GM06990 (cell line): ENCODE data around the gene LZTS2.
A peak's percentile ranks its signal among the peaks of the same experiment; 100 is the strongest.

Experiments
- DNase-seq: peaks from one replicate; pipeline ENCODE4 v3.0.0-alpha.2; 2011; ENCODE audit not compliant: insufficient read length; ENCODE audit errors: extremely low read depth
- H3K27me3 ChIP-seq: replicated peaks from 2 replicates; pipeline ENCODE4 v1.6.0; 2011; ENCODE audit warnings: low read length; ENCODE audit not compliant: control insufficient read depth, insufficient read depth
- H3K36me3 ChIP-seq: 2 replicates; pipeline ENCODE4 v1.5.1; 2011; ENCODE audit warnings: low read length; ENCODE audit not compliant: control insufficient read depth, insufficient read depth
- H3K4me3 ChIP-seq: replicated peaks from 2 replicates; pipeline ENCODE4 v1.5.1; 2011; ENCODE audit warnings: low read depth, mild to moderate bottlenecking, control low read depth, low read length
- TF ChIP-seq, protein P1 (sequence below): IDR thresholded peaks from 2 replicates; pipeline ENCODE4 v1.5.1; 2011; ENCODE audit warnings: low read length, control low read depth, mild to moderate bottlenecking, inconsistent platforms; ENCODE audit not compliant: insufficient read depth, poor library complexity, severe bottlenecking

LZTS2 gene

DNA sequence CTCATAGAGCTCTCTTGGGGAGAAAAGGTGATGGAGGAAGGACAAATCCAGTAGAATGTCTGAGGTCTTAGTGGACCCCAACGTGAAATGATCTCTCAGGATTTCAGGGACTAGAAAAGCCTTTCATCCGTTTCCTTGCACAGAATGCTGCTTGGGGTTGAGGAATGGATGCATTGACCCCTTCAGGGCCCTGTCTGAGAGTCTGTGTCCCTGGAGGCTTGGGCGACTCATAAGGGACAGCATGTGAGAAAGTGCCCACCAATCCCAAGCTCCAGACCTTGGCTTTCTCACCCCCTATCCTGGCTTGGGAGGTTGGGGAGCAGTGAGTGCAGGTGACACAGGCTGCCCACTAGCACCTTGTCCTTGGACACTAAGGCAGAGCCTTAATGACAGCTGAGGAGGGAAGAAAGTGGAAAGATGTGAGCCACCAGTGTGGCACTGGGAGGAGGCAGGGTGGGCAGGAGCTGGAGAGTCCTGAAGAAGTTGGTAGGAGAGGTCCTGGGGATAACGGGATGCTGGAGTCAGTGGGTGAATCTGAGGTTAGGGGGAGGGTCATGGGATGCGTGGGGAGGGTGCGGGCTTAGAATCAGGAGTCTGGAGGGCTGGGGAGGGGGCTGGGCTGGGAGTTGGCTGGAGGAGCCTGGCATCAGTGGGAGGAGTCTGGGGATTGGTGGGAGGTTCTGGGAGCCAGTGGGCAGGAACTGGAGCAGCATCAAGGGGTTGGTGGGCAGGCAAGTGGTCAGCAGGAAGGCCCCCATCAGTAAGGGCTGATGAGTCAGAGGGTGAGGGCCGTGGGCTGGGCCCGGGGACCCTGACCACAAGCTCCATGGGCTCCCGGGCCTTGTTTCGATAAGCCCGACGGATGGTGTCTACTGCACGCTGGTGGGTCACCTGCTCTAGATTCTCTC lies 8.6 kb downstream of the LZTS2 start:
- no peak for DNase-seq
- no peaks in the 10 kb centered on the region for H3K27me3 ChIP-seq
- H3K36me3 ChIP-seq = peaks cover 4% of the 10 kb centered on the region
- H3K4me3 ChIP-seq = no peak overlapping the region
- TF ChIP-seq, protein P1, sequence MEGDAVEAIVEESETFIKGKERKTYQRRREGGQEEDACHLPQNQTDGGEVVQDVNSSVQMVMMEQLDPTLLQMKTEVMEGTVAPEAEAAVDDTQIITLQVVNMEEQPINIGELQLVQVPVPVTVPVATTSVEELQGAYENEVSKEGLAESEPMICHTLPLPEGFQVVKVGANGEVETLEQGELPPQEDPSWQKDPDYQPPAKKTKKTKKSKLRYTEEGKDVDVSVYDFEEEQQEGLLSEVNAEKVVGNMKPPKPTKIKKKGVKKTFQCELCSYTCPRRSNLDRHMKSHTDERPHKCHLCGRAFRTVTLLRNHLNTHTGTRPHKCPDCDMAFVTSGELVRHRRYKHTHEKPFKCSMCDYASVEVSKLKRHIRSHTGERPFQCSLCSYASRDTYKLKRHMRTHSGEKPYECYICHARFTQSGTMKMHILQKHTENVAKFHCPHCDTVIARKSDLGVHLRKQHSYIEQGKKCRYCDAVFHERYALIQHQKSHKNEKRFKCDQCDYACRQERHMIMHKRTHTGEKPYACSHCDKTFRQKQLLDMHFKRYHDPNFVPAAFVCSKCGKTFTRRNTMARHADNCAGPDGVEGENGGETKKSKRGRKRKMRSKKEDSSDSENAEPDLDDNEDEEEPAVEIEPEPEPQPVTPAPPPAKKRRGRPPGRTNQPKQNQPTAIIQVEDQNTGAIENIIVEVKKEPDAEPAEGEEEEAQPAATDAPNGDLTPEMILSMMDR = no peak

DNA sequence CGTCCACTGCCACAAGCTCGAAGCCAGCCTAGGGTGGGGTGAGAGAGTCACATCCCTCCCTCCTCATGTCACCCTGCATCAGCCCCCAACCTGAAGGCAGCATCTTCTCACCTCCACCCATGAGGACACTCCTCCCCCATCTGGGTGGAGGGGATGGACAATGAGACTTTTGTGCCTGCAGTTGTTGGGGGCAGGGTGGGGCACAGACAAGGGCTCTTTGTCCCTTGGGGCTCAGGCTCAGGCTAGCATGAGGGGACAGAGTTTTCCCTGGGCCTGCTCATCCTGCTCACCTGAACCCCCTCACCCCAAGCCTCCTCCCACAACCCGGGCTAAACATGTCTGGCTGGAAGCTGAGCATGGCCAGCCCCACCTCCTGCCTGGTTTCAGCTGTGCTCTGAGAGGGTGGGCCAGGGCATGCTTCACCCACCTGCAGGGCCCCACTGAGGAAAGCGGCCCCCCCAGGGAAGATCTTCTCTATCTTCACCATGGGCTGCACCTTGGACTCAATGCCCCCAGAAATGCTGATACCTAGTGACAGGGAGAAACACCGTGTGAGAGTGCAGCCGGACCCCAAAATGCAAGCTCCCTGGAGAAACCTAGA lies 9.3 kb downstream of the LZTS2 start:
- no peaks in the 10 kb centered on the region; the same call in none of the 2 replicates for H3K36me3 ChIP-seq
- no peak overlapping the region for H3K4me3 ChIP-seq
- TF ChIP-seq, protein P1 = no peak
- no peaks in the 10 kb centered on the region for H3K27me3 ChIP-seq
- no peak for DNase-seq

DNA sequence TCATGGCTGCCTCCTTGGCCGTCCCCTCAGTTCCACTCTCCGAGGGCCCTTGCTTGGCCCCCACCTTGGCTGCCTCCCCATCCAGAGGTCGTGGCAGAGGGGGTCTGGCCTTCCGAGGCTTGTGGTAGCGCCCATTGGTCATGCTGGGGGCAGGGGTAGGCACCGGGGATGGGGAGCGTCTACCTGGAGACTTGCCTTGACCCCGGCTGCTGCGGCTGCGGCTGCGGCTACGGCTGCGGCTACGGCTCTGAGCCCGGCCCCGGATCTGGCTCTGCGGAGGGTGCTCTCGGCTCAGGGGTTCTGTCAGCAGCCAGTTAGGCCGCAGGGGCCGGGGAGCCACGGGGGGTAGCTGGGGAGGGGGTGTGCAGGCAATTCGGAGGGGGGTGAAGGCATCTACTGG lies 10.7 kb downstream of the LZTS2 start:
- DNase-seq = no peak
- Histone ChIP-seq H3K27me3 (no peaks in the 10 kb centered on the region), H3K36me3 (no peaks in the 10 kb centered on the region; the same call in none of the 2 replicates), H3K4me3 (no peak overlapping the region)
- TF ChIP-seq, protein P1 = no peak

DNA sequence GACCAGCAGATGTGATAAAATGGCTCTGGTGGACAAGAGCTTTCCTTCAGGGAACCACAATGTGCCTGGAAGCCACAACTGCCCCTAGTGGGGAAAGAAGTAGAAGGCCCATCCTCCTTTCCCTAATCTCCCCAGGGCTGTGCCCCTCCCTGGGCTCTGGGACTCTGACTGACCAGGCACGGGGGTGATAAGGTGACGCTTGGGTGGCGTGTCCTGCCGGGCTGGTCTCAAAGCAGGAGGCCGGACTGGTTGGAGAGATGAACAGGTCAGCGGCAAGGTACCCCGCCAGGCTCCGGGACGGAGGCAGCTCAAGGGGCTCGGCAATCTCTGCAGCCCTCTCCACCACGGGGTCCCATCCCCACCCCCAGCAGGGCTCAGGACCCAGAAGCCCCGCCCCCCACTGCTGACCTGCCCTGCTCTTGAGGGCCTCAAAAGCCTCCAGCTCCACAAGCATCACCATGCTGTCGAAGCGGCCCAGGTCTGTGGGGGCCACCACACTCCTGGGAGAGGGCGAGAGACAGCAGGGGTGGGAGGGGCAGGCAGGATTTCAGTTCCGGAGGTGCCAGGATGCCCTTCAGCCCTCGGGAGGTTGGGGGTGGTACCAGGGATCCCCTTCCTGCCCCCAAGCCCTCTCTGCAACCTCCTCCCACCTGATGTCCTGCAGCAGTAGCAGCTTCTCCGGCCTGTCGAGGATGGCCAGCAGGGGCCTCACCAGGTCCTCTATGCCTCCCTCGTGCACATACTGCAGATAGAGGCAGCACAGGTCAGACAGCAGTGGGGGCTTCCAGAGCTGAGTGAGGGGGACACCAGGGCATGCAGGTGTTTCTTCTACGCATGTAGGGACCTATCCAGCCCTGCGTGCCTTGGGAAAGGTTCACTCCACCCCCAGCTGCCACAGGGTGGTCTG lies 12.2 kb downstream of the LZTS2 start:
- Histone ChIP-seq H3K4me3 (no peak overlapping the region), H3K27me3 (no peaks in the 10 kb centered on the region; the same call in none of the 2 replicates), H3K36me3 (no peaks in the 10 kb centered on the region; the same call in 1 of the 2 replicates)
- DNase-seq = no peak
- TF ChIP-seq, protein P1 = no peak

DNA sequence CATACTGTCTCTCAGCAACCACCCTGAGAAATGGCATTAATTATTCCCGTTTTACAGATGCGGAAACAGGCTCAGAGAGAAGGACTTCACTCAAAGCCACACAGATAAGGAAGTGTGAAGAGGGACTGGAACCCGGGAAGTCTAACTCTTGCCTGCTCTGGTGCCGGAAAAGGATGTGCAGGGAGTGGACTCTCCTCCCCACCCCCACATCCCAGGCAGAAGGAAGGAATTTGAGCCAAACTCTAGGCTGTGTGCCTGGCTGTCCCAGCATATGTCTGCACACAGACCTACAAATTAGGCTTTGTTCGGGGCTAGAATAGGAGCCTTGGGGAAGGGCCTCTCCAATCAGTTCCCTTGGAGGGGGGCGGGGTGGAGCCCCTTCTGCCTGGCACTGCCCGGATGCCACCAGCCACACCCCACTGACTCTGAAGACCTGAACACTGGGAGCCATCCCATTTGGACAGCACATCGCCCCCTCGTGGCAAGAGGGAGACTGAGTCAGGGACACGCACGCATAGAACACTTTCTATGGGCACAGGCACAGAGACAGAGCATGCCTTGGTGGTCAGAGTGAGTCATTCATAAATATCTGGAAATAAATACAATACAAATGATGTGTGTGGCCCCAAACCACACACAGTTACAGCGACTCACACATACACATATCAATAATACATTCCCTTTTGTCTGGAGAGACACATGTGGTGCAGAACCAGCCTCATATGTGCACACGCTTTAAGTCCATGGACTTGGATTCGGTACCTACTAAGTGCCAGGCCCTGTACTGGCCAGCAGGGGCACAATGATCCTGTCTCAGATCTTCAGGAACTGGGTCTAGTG lies 13.1 kb downstream of the LZTS2 start:
- TF ChIP-seq, protein P1 = peak; percentile 87
- Histone ChIP-seq H3K4me3 (no peak overlapping the region), H3K36me3 (no peaks in the 10 kb centered on the region), H3K27me3 (no peaks in the 10 kb centered on the region; the same call in none of the 2 replicates)
- DNase-seq = no peak
